Panc1 (cell line): ENCODE results near the gene LRP1B. TPM values are rescaled to one million over a fixed set of nuclear protein-coding genes. Genes with fewer than 3 reads are reported as not detected.

Source experiments
- ATAC-seq: fragments of 200-7000 bp; cut with Tn5 transposase; 2 replicates; pipeline ENCODE4 v1.9.1; 2020; ENCODE audit warnings: mild to moderate bottlenecking, moderate library complexity
- BruUV-seq: library from RNA; stranded (reverse); fragments of 400-500 nt; replicated peaks from 2 replicates; lab custom pipeline; 2021; lab: Mats Ljungman, UMichigan
- CTCF ChIA-PET: fragments of 300-600 bp; sonication (Branson Sonifier 250); formaldehyde crosslinking; loops from one replicate; lab custom pipeline; 2022; ENCODE audit warnings: antibody characterized with exemption; lab: Charles Lee
- POLR2A ChIA-PET: fragments of 300-600 bp; sonication (Branson Sonifier 250); formaldehyde crosslinking; loops from one replicate; lab custom pipeline; 2022; ENCODE audit warnings: antibody characterized with exemption; lab: Charles Lee
- DNase-seq: peaks from one replicate; pipeline ENCODE4 v3.0.0-alpha.2; 2010; ENCODE audit warnings: low read depth, low spot score
- H3K27ac ChIP-seq: 2 replicates; pipeline ENCODE4 v1.5.1; 2011; ENCODE audit warnings: mild to moderate bottlenecking, low read length, inconsistent platforms
- H3K27me3 ChIP-seq: fragments of 200-500 bp; sonication (Bioruptor generic); 2 replicates; pipeline ENCODE4 v1.6.0; 2014; ENCODE audit warnings: low read length, inconsistent platforms; ENCODE audit not compliant: control insufficient read depth, insufficient read depth
- H3K36me3 ChIP-seq: fragments of 200-500 bp; sonication (Bioruptor generic); 2 replicates; pipeline ENCODE4 v1.5.1; 2014; ENCODE audit warnings: inconsistent platforms, mild to moderate bottlenecking, low read length, moderate library complexity; ENCODE audit not compliant: control insufficient read depth, insufficient read depth
- H3K4me1 ChIP-seq: 2 replicates; pipeline ENCODE4 v1.5.1; 2011; ENCODE audit warnings: inconsistent platforms, mild to moderate bottlenecking, low read length, moderate library complexity; ENCODE audit not compliant: control insufficient read depth, insufficient read depth
- H3K4me3 ChIP-seq, 2 experiments: 2 replicates each; pipeline ENCODE4 v1.5.1; 2011 to 2012; ENCODE audit warnings: low read depth in 2 of 2, low read length in 2 of 2, mild to moderate bottlenecking in 2 of 2, inconsistent platforms in 1 of 2, moderate library complexity in 1 of 2
- H3K9me3 ChIP-seq: fragments of 200-500 bp; sonication (Bioruptor generic); 2 replicates; pipeline ENCODE4 v1.5.1; 2014; ENCODE audit warnings: low read depth, mild to moderate bottlenecking, inconsistent platforms, low read length, moderate library complexity; ENCODE audit not compliant: control insufficient read depth, insufficient read depth
- CTCF ChIP-seq: fragments of 450-650 bp; IDR thresholded peaks from 2 replicates; pipeline ENCODE4 v1.5.1; 2017; ENCODE audit warnings: mild to moderate bottlenecking
- POLR2AphosphoS5 ChIP-seq: IDR thresholded peaks from 2 replicates; pipeline ENCODE4 v1.6.1; 2012; ENCODE audit warnings: mild to moderate bottlenecking, low read depth, low read length, moderate library complexity
- REST ChIP-seq, 2 experiments: IDR thresholded peaks; 2 replicates each; pipeline ENCODE4 v1.6.1; 2011 to 2012; ENCODE audit warnings: low read depth in 2 of 2, control low read depth in 1 of 2, low read length in 1 of 2, mild to moderate bottlenecking in 1 of 2, moderate library complexity in 1 of 2; ENCODE audit not compliant: insufficient read depth in 1 of 2
- SIN3A ChIP-seq: IDR thresholded peaks from 2 replicates; pipeline ENCODE4 v1.6.1; 2012; ENCODE audit warnings: low read depth, mild to moderate bottlenecking, low read length, moderate library complexity, borderline replicate concordance; ENCODE audit not compliant: insufficient read depth
- TCF7L2 ChIP-seq: IDR thresholded peaks from 2 replicates; pipeline ENCODE4 v1.6.1; 2011; ENCODE audit warnings: mild to moderate bottlenecking, low read depth, low read length, inconsistent platforms
- in situ Hi-C: cut with HindIII; loops from 2 replicates; pipeline ENCODE4 v1.10.0; 2016; ENCODE audit warnings: low sequenced_read_pairs, low pct_unique_long_range_greater_than_20kb
- intact Hi-C: fragments of 100-400 bp; cut with micrococcal nuclease; formaldehyde crosslinking; loops from one replicate; pipeline ENCODE4 v1.10.0; 2022; ENCODE audit not compliant: unreplicated experiment
- total RNA-seq: library from RNA; stranded (reverse); gene quantifications from one replicate; pipeline ENCODE4 v1.2.1, GENCODE V29; 2021; ENCODE audit not compliant: unreplicated experiment

Gene LRP1B
- total RNA-seq, 1 experiment from 2014 or later = 0.54 TPM

- POLR2A ChIA-PET = no interaction called here
- Histone ChIP-seq H3K4me1 (peaks cover 4% of the 10 kb centered on the region; the same call in 1 of the 2 replicates), H3K4me3 (peak overlapping the region; percentile 61 to 70), H3K27ac (no peak overlapping the region), H3K27me3 (peaks cover 8% of the 10 kb centered on the region), H3K36me3 (no peaks in the 10 kb centered on the region), H3K9me3 (no peaks in the 10 kb centered on the region)
- intact Hi-C loops (no loop called here), in situ Hi-C loops (no loop called here)
- DNase-seq (no peak), ATAC-seq (peak; percentile 86)
- no peak for TF ChIP-seq TCF7L2
- no peak for TF ChIP-seq SIN3A
- no peak for TF ChIP-seq REST (IDR thresholded peaks at IDR 0.05; ENCODE audit: insufficient read depth in 1 of 2, low read depth in 2 of 2, low read length in 1 of 2)
- no peak for TF ChIP-seq POLR2AphosphoS5
- TF ChIP-seq CTCF = no peak
- BruUV-seq = no TSS peak
- CTCF ChIA-PET = interaction anchor here (1.3 kb wide), 1 partner anchor 10 kb away, joined by 3 read pairs; no protein-coding TSS in a partner anchor
Observed at GRCh38 chr2:142130111-142131009, 456 bp downstream of the LRP1B start.

- ChIA-PET POLR2A (no interaction called here), CTCF (no interaction called here)
- intact Hi-C loops (no loop called here), in situ Hi-C loops (no loop called here)
- TF ChIP-seq REST (IDR thresholded peaks at IDR 0.05; ENCODE audit: insufficient read depth in 1 of 2, low read depth in 2 of 2, low read length in 1 of 2) = no peak
- no peak for TF ChIP-seq TCF7L2
- no peak for TF ChIP-seq SIN3A
- no peak for TF ChIP-seq POLR2AphosphoS5
- TF ChIP-seq CTCF = no peak
- BruUV-seq = no TSS peak
- Histone ChIP-seq H3K36me3 (no peaks in the 10 kb centered on the region; the same call in 1 of the 2 replicates), H3K27ac (no peak overlapping the region), H3K4me3 (no peak overlapping the region), H3K4me1 (peaks cover 4% of the 10 kb centered on the region; the same call in 1 of the 2 replicates), H3K27me3 (peaks cover 8% of the 10 kb centered on the region), H3K9me3 (no peaks in the 10 kb centered on the region)
- no peak for DNase-seq
- no peak for ATAC-seq
Observed at GRCh38 chr2:142128105-142128504, 2.7 kb downstream of the LRP1B start.
